SHP77 (cell line): Measurements from ENCODE around the gene ATP8B4.

Experiments
- DNase-seq, 2 experiments: peaks; one replicate each; lab custom pipeline; 2025; lab: John Stamatoyannopoulos, UW

ATP8B4 gene

GRCh38 chr15:49898097-49898496, 220.9 kb downstream of the ATP8B4 start:
- DNase-seq: no peak

GRCh38 chr15:49895347-49896223, 223.4 kb downstream of the ATP8B4 start:
- DNase-seq: no peak

GRCh38 chr15:49890689-49891088, 228.3 kb downstream of the ATP8B4 start:
- DNase-seq: no peak

- no peak for DNase-seq
Observed at GRCh38 chr15:49889536-49889935, 229.5 kb downstream of the ATP8B4 start.

- DNase-seq: no peak
Observed at GRCh38 chr15:49888734-49889133, 230.3 kb downstream of the ATP8B4 start.

GRCh38 chr15:49888323-49888693, 230.7 kb downstream of the ATP8B4 start:
- no peak for DNase-seq

- DNase-seq: no peak
Observed at GRCh38 chr15:49887659-49888322, 231.2 kb downstream of the ATP8B4 start.

GRCh38 chr15:49883121-49883520, 235.9 kb downstream of the ATP8B4 start:
- no peak for DNase-seq

GRCh38 chr15:49881866-49882265, 237.2 kb downstream of the ATP8B4 start:
- no peak for DNase-seq

GRCh38 chr15:49881433-49881832, 237.6 kb downstream of the ATP8B4 start:
- DNase-seq: no peak

- DNase-seq: no peak
Observed at GRCh38 chr15:49877873-49878521, 241.0 kb downstream of the ATP8B4 start.

GRCh38 chr15:49877117-49877872, 241.7 kb downstream of the ATP8B4 start:
- DNase-seq: no peak

- DNase-seq: no peak
Observed at GRCh38 chr15:49876401-49877038, 242.5 kb downstream of the ATP8B4 start.

- DNase-seq: no peak
Observed at GRCh38 chr15:49875392-49875791, 243.6 kb downstream of the ATP8B4 start.

- no peak for DNase-seq
Observed at GRCh38 chr15:49870472-49870871, 248.6 kb downstream of the ATP8B4 start.

- DNase-seq: no peak
Observed at GRCh38 chr15:49868348-49868747, 250.7 kb downstream of the ATP8B4 start.

GRCh38 chr15:49865925-49866757, 252.9 kb downstream of the ATP8B4 start:
- DNase-seq: no peak

- no peak for DNase-seq
Observed at GRCh38 chr15:49864251-49864650, 254.8 kb downstream of the ATP8B4 start.

GRCh38 chr15:49863431-49864224, 255.4 kb downstream of the ATP8B4 start:
- no peak for DNase-seq

GRCh38 chr15:49860101-49860500, 258.9 kb downstream of the ATP8B4 start:
- DNase-seq: no peak
